H1 (cell line): ENCODE results near the gene SLC47A2. TPM values are rescaled to one million over a fixed set of nuclear protein-coding genes. Genes with fewer than 3 reads are reported as not detected.

Experiments
- CBX5 ChIP-seq: fragments of 300-800, 300-1000 bp; sonication (generic); IDR thresholded peaks from 2 replicates; pipeline ENCODE4 v1.7.1; 2016; ENCODE audit warnings: antibody characterized with exemption, low read length, low read depth
- CEBPB ChIP-seq: IDR thresholded peaks from 2 replicates; pipeline ENCODE4 v1.6.1; 2012; ENCODE audit warnings: low read depth, low read length
- CHD7 ChIP-seq: fragments of 300-600 bp; sonication (generic); IDR thresholded peaks from 2 replicates; pipeline ENCODE4 v1.7.1; 2012; ENCODE audit warnings: low read length, moderate library complexity, mild to moderate bottlenecking, inconsistent platforms; ENCODE audit not compliant: insufficient replicate concordance
- EP300 ChIP-seq, 2 experiments: IDR thresholded peaks; 1 replicate in 1 of 2; 2 replicates in 1 of 2; pipeline ENCODE4 v1.6.1; 2011 to 2012; ENCODE audit warnings: low read depth in 2 of 2, low read length in 2 of 2, mild to moderate bottlenecking in 2 of 2, borderline replicate concordance in 1 of 2, inconsistent platforms in 1 of 2, moderate library complexity in 1 of 2
- GABPA ChIP-seq: IDR thresholded peaks from 2 replicates; pipeline ENCODE4 v1.6.1; 2011; ENCODE audit warnings: mild to moderate bottlenecking, low read length, moderate library complexity, borderline replicate concordance; ENCODE audit not compliant: insufficient read depth
- polyA plus RNA-seq, 7 experiments: library from polyadenylated mRNA; depleted of rRNA in 3 of 7; stranded (reverse) in 5 of 7; unstranded in 2 of 7; fragments of >200 nt in 5 of 7; fragments of 200-250 nt in 2 of 7; gene quantifications; 1 replicate in 5 of 7; 2 replicates in 1 of 7; 4 replicates in 1 of 7; pipeline versions ENCODE4 v1.2.1 to v1.2.3, GENCODE V29; 2011 to 2013; ENCODE audit warnings: missing spikeins in 2 of 7, mixed read lengths in 2 of 7
- total RNA-seq: library from RNA; stranded (reverse); fragmentation: NEBNext Ultra II Directional; extraction: Animal tissue kit (Norgen Biotek cat#: 25700); gene quantifications from 2 replicates; pipeline ENCODE4 v1.2.1, GENCODE V29; 2021

Gene SLC47A2
- total and polyA plus RNA-seq, 2 of the 8 experiments (the other 6 are each of a cell fraction or from before 2014, with no cell fraction given): not detected

- TF ChIP-seq CHD7: no peak
- no peak for TF ChIP-seq GABPA
- no peak for TF ChIP-seq CEBPB
- TF ChIP-seq CBX5: no peak
- no peak for TF ChIP-seq EP300 (IDR thresholded peaks at IDR 0.05; ENCODE audit: borderline replicate concordance in 1 of 2, low read depth in 2 of 2, low read length in 2 of 2)
Measured at GRCh38 chr17:19718041-19718612, 1.7 kb upstream of the SLC47A2 start (continued).
